ENCODE data around the gene WWP2. TPM values are rescaled to one million over a fixed set of nuclear protein-coding genes. Genes with fewer than 3 reads are reported as not detected.
A peak's percentile ranks its signal among the peaks of the same experiment; 100 is the strongest.

Gene WWP2
- total and polyA plus RNA-seq, 2 donors (not counting 3 experiments of a cell fraction or from before 2014, with no cell fraction given): 17.9 to 44.9 TPM

DNA sequence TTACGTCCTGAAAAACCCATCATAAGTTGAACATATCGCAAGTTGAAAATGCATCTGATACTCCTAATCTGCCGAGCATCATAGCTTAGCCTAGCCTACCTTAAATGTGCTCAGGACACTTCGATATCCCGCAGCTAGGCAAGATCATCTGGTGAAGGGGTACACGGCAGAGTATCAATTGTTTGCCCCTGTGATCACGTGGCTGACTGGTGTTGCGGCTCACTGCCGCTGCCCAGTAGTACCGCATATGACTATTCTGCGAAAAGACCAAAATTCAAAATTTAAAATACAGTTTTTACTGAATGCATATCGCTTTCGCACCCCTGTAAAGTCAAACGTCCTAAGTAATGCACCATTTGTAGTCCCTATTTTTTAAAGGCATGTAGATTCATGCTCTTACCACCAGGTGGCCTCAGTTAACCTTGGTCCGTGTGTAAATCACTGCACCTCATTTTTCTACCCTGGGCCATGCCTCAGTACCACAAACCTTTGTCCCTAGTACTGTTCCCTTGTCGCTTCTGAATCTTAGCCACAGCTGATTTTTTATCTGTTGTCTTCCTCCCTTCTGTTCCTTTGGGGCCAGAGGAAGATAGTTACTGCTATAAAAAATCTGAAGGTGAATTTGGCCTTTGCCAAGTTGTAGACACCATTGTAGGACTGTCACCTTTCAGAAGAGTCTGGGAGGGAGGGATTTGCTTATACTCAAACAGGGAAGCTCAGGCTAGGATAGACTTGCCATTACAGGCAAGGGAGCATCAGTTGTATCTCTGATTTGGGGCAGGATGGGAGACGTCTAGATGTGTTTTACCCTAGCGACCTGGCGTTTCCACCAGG is 34.4 kb downstream of the WWP2 start:
- Histone ChIP-seq H3K9ac (replicated peaks; ENCODE audit: extremely low read depth, insufficient read depth, low read length) (no peak overlapping the region), H3K9me3 (replicated peaks; ENCODE audit: control insufficient read depth, insufficient read depth, low read length) (no peaks in the 10 kb centered on the region), H2AFZ (ENCODE audit: low read depth, low read length) (peak overlapping the region; percentile 3), H3K4me3 (replicated peaks in 1 of 3; ENCODE audit: insufficient read depth in 1 of 3, low read depth in 1 of 3, low read length in 3 of 3) (no peak overlapping the region), H3K27me3 (ENCODE audit: control insufficient read depth in 2 of 2, insufficient read depth in 2 of 2, low read length in 2 of 2) (no peaks in the 10 kb centered on the region), H3K4me2 (ENCODE audit: insufficient read depth, low read length) (no peak overlapping the region), H3K27ac (ENCODE audit: insufficient read depth, low read depth, low read length) (no peak overlapping the region), H3K9me1 (replicated peaks; ENCODE audit: control insufficient read depth, extremely low read depth, insufficient read depth, low read length) (no peaks in the 10 kb centered on the region), H3K79me2 (ENCODE audit: control insufficient read depth, insufficient read depth, low read length) (no peaks in the 10 kb centered on the region), H3K36me3 (ENCODE audit: control insufficient read depth in 2 of 2, extremely low read depth in 1 of 2, insufficient read depth in 2 of 2, low read length in 2 of 2) (peaks cover 0 to 7% of the 10 kb centered on the region in 2 experiments), H4K20me1 (replicated peaks; ENCODE audit: control insufficient read depth, extremely low read depth, insufficient read depth, low read length) (no peaks in the 10 kb centered on the region), H3K4me1 (ENCODE audit: control insufficient read depth, extremely low read depth, insufficient read depth, low read length) (no peaks in the 10 kb centered on the region)
- TF ChIP-seq, protein P1, sequence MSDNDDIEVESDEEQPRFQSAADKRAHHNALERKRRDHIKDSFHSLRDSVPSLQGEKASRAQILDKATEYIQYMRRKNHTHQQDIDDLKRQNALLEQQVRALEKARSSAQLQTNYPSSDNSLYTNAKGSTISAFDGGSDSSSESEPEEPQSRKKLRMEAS (IDR thresholded peaks at IDR 0.05; ENCODE audit: insufficient read depth, insufficient read length): no peak
- TF ChIP-seq FOS (IDR thresholded peaks at IDR 0.05; ENCODE audit: borderline replicate concordance, insufficient read depth, low read length) (no peak), POLR2A (IDR thresholded peaks at IDR 0.05; ENCODE audit: low read depth, low read length) (no peak), CTCF (IDR thresholded peaks at IDR 0.05; ENCODE audit: extremely low read depth in 1 of 2, insufficient read depth in 1 of 2, low read depth in 1 of 2, low read length in 2 of 2) (peak; percentile 73 to 74), GATA2 (IDR thresholded peaks at IDR 0.05; ENCODE audit: insufficient read depth, insufficient read length, low read depth, low read length) (no peak), JUN (IDR thresholded peaks at IDR 0.05; ENCODE audit: borderline replicate concordance, insufficient read depth, insufficient read length, low read depth) (no peak), POLR2AphosphoS5 (IDR thresholded peaks at IDR 0.05; ENCODE audit: insufficient read depth, low read depth, low read length) (no peak)
- no TSS peak for BruUV-seq (replicated peaks)
- peak; percentile 84 for FAIRE-seq
- DNase-seq (ENCODE audit: low read depth, low spot score): peak; percentile 71
- dilution Hi-C loops (cut with MboI; ENCODE audit: extremely low pct_ligation_motif_present, low sequenced_read_pairs): no loop called here
- intact Hi-C loops (cut with micrococcal nuclease): loop anchor here (1.0 kb wide), 2 partner anchors 63 to 134 kb away; no protein-coding TSS in a partner anchor
- ChIA-PET POLR2A (no interaction called here), CTCF (interaction anchor here (0.8 to 14.2 kb wide), 14 partner anchors 9 to 139 kb away, joined by 3 to 320 read pairs (median 4); no protein-coding TSS in a partner anchor)

Measured in endothelial cell of umbilical vein (primary cell).